Liver (tissue), 9 donors: ENCODE results near the gene RBP4. TPM values are rescaled to one million over a fixed set of nuclear protein-coding genes. Genes with fewer than 3 reads are reported as not detected.
A peak's percentile ranks its signal among the peaks of the same experiment; 100 is the strongest.

Experiments
- DNase-seq: peaks from one replicate; pipeline ENCODE4 v3.0.0-alpha.2; 2017; ENCODE audit warnings: low spot score
- H3K27ac ChIP-seq, 2 donors: one replicate each; pipeline ENCODE4 v1.7.0; 2013; ENCODE audit warnings: inconsistent platforms in 2 of 2, low read length in 2 of 2, control low read depth in 1 of 2, low read depth in 1 of 2, mild to moderate bottlenecking in 1 of 2
- H3K27me3 ChIP-seq, 4 donors: one replicate each; pipeline versions ENCODE4 v1.6.1 to v1.7.0; 2013; ENCODE audit warnings: low read length in 3 of 4, inconsistent platforms in 1 of 4, mild to moderate bottlenecking in 1 of 4, moderate library complexity in 1 of 4; ENCODE audit not compliant: control insufficient read depth in 4 of 4, insufficient read depth in 4 of 4
- H3K36me3 ChIP-seq, 4 donors: one replicate each; pipeline versions ENCODE4 v1.6.1 to v1.7.0; 2013; ENCODE audit warnings: low read length in 3 of 4, mild to moderate bottlenecking in 3 of 4, low read depth in 1 of 4, moderate library complexity in 1 of 4; ENCODE audit not compliant: control insufficient read depth in 4 of 4, insufficient read depth in 3 of 4
- H3K4me1 ChIP-seq, 4 donors: one replicate each; pipeline versions ENCODE4 v1.6.1 to v1.7.0; 2013; ENCODE audit warnings: low read length in 3 of 4, mild to moderate bottlenecking in 3 of 4, moderate library complexity in 1 of 4; ENCODE audit not compliant: control insufficient read depth in 4 of 4, insufficient read depth in 4 of 4
- H3K4me3 ChIP-seq, 3 donors: one replicate each; pipeline versions ENCODE4 v1.6.1 to v1.7.0; 2013; ENCODE audit warnings: low read length in 3 of 3, control low read depth in 1 of 3, low read depth in 1 of 3, mild to moderate bottlenecking in 1 of 3
- H3K9ac ChIP-seq, 2 donors: one replicate each; pipeline ENCODE4 v1.7.0; 2013; ENCODE audit warnings: low read length in 2 of 2, mild to moderate bottlenecking in 2 of 2, moderate library complexity in 2 of 2, control low read depth in 1 of 2, low read depth in 1 of 2
- H3K9me3 ChIP-seq, 4 donors: one replicate each; pipeline versions ENCODE4 v1.6.1 to v1.7.0; 2013; ENCODE audit warnings: low read length in 3 of 4; ENCODE audit not compliant: control insufficient read depth in 4 of 4
- CTCF ChIP-seq: fragments of 150-350 bp; IDR thresholded peaks from 2 replicates; pipeline ENCODE4 v1.5.1; 2017; ENCODE audit warnings: improper control_type of control experiment, low read depth, low read length; ENCODE audit not compliant: missing input control
- FOXA1 ChIP-seq: IDR thresholded peaks from 2 replicates; pipeline ENCODE4 v1.6.1; 2016; ENCODE audit warnings: antibody characterized with exemption
- GABPA ChIP-seq, 2 donors: IDR thresholded peaks in 1 of 2; conservative IDR thresholded peaks in 1 of 2; 2 replicates each; pipeline ENCODE4 v1.6.1; 2016; ENCODE audit warnings: antibody characterized with exemption in 2 of 2, mild to moderate bottlenecking in 1 of 2, moderate library complexity in 1 of 2
- HNF4A ChIP-seq, 2 donors: conservative IDR thresholded peaks; 2 replicates each; pipeline ENCODE4 v1.6.1; 2016; ENCODE audit warnings: antibody characterized with exemption in 2 of 2, mild to moderate bottlenecking in 2 of 2
- HNF4G ChIP-seq: IDR thresholded peaks from 2 replicates; pipeline ENCODE4 v1.6.1; 2016; ENCODE audit warnings: antibody characterized with exemption
- MAX ChIP-seq: IDR thresholded peaks from 2 replicates; pipeline ENCODE4 v1.6.1; 2016; ENCODE audit warnings: antibody characterized with exemption
- NR2F2 ChIP-seq: IDR thresholded peaks from 2 replicates; pipeline ENCODE4 v1.6.1; 2016; ENCODE audit warnings: antibody characterized with exemption
- REST ChIP-seq: IDR thresholded peaks from 2 replicates; pipeline ENCODE4 v1.6.1; 2016; ENCODE audit warnings: antibody characterized with exemption, mild to moderate bottlenecking
- RXRA ChIP-seq, 2 donors: IDR thresholded peaks; 2 replicates each; pipeline ENCODE4 v1.6.1; 2017 to 2018; ENCODE audit warnings: antibody characterized with exemption in 2 of 2, mild to moderate bottlenecking in 1 of 2
- SP1 ChIP-seq: IDR thresholded peaks from 2 replicates; pipeline ENCODE4 v1.6.1; 2018; ENCODE audit warnings: antibody characterized with exemption, mild to moderate bottlenecking
- TAF1 ChIP-seq: conservative IDR thresholded peaks from 2 replicates; pipeline ENCODE4 v1.6.1; 2016; ENCODE audit warnings: antibody characterized with exemption, mild to moderate bottlenecking
- YY1 ChIP-seq: IDR thresholded peaks from 2 replicates; pipeline ENCODE4 v1.6.1; 2016; ENCODE audit warnings: antibody characterized with exemption, mild to moderate bottlenecking
- WGBS: extraction: QIAGEN DNeasy Blood & Tissue Kit; methylation state at CpG from one replicate; pipeline ENCODE4 v1.1.7; 2013; 5-methylcytosine and 5-hydroxymethylcytosine counted together
- polyA plus RNA-seq, 2 donors: library from polyadenylated mRNA; stranded (reverse) in 1 of 2; unstranded in 1 of 2; fragments of 200-250 nt in 1 of 2; fragments of >200 nt in 1 of 2; fragmentation: Nextera tagmentation in 1 of 2; extraction: Ambion mirVana in 1 of 2; gene quantifications; one replicate each; pipeline versions ENCODE4 v1.2.1 to v1.2.3, GENCODE V29; 2013 to 2015
- total RNA-seq, 2 donors: library from RNA; depleted of rRNA; stranded (reverse); fragments of >200 nt; gene quantifications; one replicate each; pipeline ENCODE4 v1.2.3, GENCODE V29; 2014
- TF ChIP-seq, protein P1 (sequence below): IDR thresholded peaks from 2 replicates; pipeline ENCODE4 v1.6.1; 2016; ENCODE audit warnings: antibody characterized with exemption
- donor health status: healthy.
- donor health status: healthy.
- donor health status: healthy.
- donor health status: healthy.
- donor health status: healthy.

RBP4 gene
- total and polyA plus RNA-seq, 4 donors, result 1,174 to 10,329 (median 3,953) TPM

DNA sequence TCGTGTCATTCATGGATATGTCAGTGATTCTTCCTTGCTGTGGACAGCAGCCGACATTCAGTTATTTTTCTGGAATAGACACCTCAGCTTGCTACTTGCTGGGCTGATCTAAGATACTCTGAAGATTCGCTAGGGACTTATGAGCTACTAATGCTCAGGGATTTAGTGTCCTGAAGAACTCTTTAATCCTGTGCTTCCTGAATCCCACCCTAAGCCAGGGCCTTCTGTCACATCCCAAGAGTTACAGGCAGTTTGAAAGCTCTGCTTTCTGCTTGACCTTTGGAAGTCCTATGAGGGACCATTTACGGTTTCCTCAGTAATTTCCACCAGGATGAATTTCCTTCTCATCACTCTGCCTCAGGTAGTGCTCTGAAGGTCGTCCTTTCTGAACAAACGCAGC, 11.3 kb upstream of the RBP4 start, which contains the start of gene PDE6C (continued):
- no peak for TF ChIP-seq REST
- TF ChIP-seq CTCF, result no peak
- TF ChIP-seq, protein P1, sequence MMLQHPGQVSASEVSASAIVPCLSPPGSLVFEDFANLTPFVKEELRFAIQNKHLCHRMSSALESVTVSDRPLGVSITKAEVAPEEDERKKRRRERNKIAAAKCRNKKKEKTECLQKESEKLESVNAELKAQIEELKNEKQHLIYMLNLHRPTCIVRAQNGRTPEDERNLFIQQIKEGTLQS, result no peak

DNA sequence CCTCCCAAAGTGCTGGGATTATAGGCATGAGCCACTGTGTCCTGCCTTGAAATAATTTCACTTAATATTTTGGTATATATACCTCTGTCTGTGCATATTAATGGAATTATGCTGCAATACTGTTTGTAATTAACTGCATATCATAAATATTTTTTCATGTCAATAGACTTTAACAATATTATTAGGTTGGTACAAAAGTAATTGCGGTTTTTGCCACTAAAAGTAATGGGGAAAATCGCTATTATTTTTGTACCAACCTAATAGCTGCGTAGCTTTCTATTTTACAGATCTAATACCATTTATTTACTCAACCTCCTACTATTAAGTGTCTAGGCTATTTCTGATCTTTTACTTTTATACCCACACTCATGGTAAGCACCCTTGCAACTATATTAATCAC, 7.4 kb upstream of the RBP4 start:
- H3K4me1 ChIP-seq, result peaks cover 3 to 11% (median 10%) of the 10 kb centered on the region in 4 donors
- no peak overlapping the region for H3K4me3 ChIP-seq
- TF ChIP-seq NR2F2 (no peak), HNF4G (no peak), MAX (no peak), GABPA (IDR thresholded peaks at IDR 0.05 in 1 of 2, conservative IDR thresholded peaks at IDR 0.05 in 1 of 2) (no peak), TAF1 (no peak), HNF4A (conservative IDR thresholded peaks at IDR 0.05) (no peak), YY1 (no peak), FOXA1 (no peak), SP1 (no peak)
- TF ChIP-seq, protein P1, result no peak
- no peaks in the 10 kb centered on the region for H3K36me3 ChIP-seq
- H3K9ac ChIP-seq, result no peak overlapping the region
- WGBS, result 90% methylated on average over 3 of the region's 3 CpGs
- H3K9me3 ChIP-seq, result peaks cover 0 to 2% (median 0%) of the 10 kb centered on the region in 4 donors
- H3K27me3 ChIP-seq, result no peaks in the 10 kb centered on the region
- no peak for DNase-seq
- no peak overlapping the region for H3K27ac ChIP-seq

DNA sequence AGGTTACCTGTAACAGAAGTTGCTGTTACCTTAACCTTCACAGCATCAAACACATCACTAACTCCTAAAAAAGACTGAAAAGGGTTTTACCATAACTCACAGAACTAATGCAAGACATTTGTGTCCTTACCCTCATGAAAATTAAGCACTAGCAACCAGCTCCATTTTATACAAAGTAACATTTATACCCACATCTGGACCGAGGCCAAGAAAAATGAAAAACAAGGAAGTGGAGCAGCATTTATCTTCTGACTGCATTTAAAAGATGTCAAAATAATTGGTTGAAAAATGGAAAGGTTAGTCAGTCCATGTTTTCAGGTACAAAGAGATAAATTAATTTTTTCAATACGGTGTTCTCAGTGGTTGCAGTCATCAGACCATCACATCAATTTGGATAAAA, 3.1 kb upstream of the RBP4 start:
- H3K27me3 ChIP-seq, result no peaks in the 10 kb centered on the region
- TF ChIP-seq, protein P1, result no peak
- TF ChIP-seq RXRA (IDR thresholded peaks at IDR 0.05) (no peak), SP1 (no peak)
- no peak overlapping the region for H3K4me3 ChIP-seq
- peak overlapping the region in 1 of 2 donors; percentile 14 for H3K9ac ChIP-seq
- WGBS, result 70% methylated on average over 2 of the region's 2 CpGs
- no peak for DNase-seq
- H3K9me3 ChIP-seq, result peaks cover 0 to 2% (median 0%) of the 10 kb centered on the region in 4 donors
- peaks cover 3 to 33% (median 27%) of the 10 kb centered on the region in 4 donors for H3K4me1 ChIP-seq
- no peak overlapping the region for H3K27ac ChIP-seq
- peaks cover 0 to 5% (median 2%) of the 10 kb centered on the region in 4 donors for H3K36me3 ChIP-seq
